HEK293 (cell line): Measurements from ENCODE around the gene FLACC1.

ENCODE experiments used
- AEBP2 ChIP-seq: fragments of 450-650 bp; formaldehyde crosslinking; IDR thresholded peaks from 2 replicates; pipeline ENCODE4 v1.5.1; 2016; ENCODE audit warnings: missing biosample characterization, missing genetic modification characterization, borderline replicate concordance
- BCL6B ChIP-seq: fragments of 450-650 bp; formaldehyde crosslinking; IDR thresholded peaks from 2 replicates; pipeline ENCODE4 v1.5.1; 2017; ENCODE audit warnings: missing biosample characterization, missing genetic modification characterization
- HOXD13 ChIP-seq: sonication (generic); formaldehyde crosslinking; IDR thresholded peaks from 2 replicates; pipeline ENCODE4 v1.8.0; 2022; ENCODE audit warnings: missing genetic modification reagents, borderline replicate concordance
- KLF16 ChIP-seq: fragments of 450-650 bp; formaldehyde crosslinking; IDR thresholded peaks from 2 replicates; pipeline ENCODE4 v1.5.1; 2017; ENCODE audit warnings: missing biosample characterization, missing genetic modification characterization
- MEIS1 ChIP-seq: sonication (generic); formaldehyde crosslinking; IDR thresholded peaks from 2 replicates; pipeline ENCODE4 v1.8.1; 2022; ENCODE audit warnings: missing genetic modification reagents, mild to moderate bottlenecking, borderline replicate concordance
- PRDM2 ChIP-seq: fragments of 450-650 bp; formaldehyde crosslinking; IDR thresholded peaks from 2 replicates; pipeline ENCODE4 v1.5.1; 2016; ENCODE audit warnings: missing biosample characterization, missing genetic modification characterization, borderline replicate concordance
- SCRT2 ChIP-seq: fragments of 450-650 bp; formaldehyde crosslinking; IDR thresholded peaks from 2 replicates; pipeline ENCODE4 v1.5.1; 2016; ENCODE audit warnings: missing biosample characterization, missing genetic modification characterization
- SP3 ChIP-seq: fragments of 450-650 bp; formaldehyde crosslinking; IDR thresholded peaks from 2 replicates; pipeline ENCODE4 v1.5.1; 2016; ENCODE audit warnings: missing biosample characterization, missing genetic modification characterization
- ZBTB11 ChIP-seq: fragments of 450-650 bp; formaldehyde crosslinking; conservative IDR thresholded peaks from 2 replicates; pipeline ENCODE4 v1.5.1; 2016; ENCODE audit warnings: low read depth, missing biosample characterization, missing genetic modification characterization
- ZBTB7A ChIP-seq: fragments of 450-650 bp; formaldehyde crosslinking; IDR thresholded peaks from 2 replicates; pipeline ENCODE4 v1.5.1; 2016; ENCODE audit warnings: low read depth, missing biosample characterization, missing genetic modification characterization
- ZBTB8A ChIP-seq: fragments of 450-650 bp; formaldehyde crosslinking; IDR thresholded peaks from 2 replicates; pipeline ENCODE4 v1.5.1; 2016; ENCODE audit warnings: missing biosample characterization, missing genetic modification characterization
- ZNF132 ChIP-seq: fragments of 450-650 bp; formaldehyde crosslinking; IDR thresholded peaks from 2 replicates; pipeline ENCODE4 v1.5.1; 2017; ENCODE audit warnings: missing biosample characterization, missing genetic modification characterization, borderline replicate concordance
- ZNF157 ChIP-seq: fragments of 450-650 bp; formaldehyde crosslinking; IDR thresholded peaks from 2 replicates; pipeline ENCODE4 v1.5.1; 2016; ENCODE audit warnings: missing biosample characterization, missing genetic modification characterization
- ZNF248 ChIP-seq: fragments of 450-650 bp; formaldehyde crosslinking; IDR thresholded peaks from 2 replicates; pipeline ENCODE4 v1.5.1; 2017; ENCODE audit warnings: missing biosample characterization, missing genetic modification characterization
- ZNF266 ChIP-seq: fragments of 450-650 bp; formaldehyde crosslinking; IDR thresholded peaks from 2 replicates; pipeline ENCODE4 v1.5.1; 2016; ENCODE audit warnings: missing biosample characterization, missing genetic modification characterization, low read depth
- ZNF362 ChIP-seq: fragments of 450-650 bp; formaldehyde crosslinking; IDR thresholded peaks from 2 replicates; pipeline ENCODE4 v1.5.1; 2016; ENCODE audit warnings: missing biosample characterization, missing genetic modification characterization
- ZNF37A ChIP-seq: fragments of 450-650 bp; IDR thresholded peaks from 2 replicates; pipeline ENCODE4 v1.5.1; 2018; ENCODE audit warnings: missing biosample characterization, missing genetic modification characterization
- ZNF404 ChIP-seq: fragments of 450-650 bp; formaldehyde crosslinking; IDR thresholded peaks from 2 replicates; pipeline ENCODE4 v1.5.1; 2017; ENCODE audit warnings: missing biosample characterization, missing genetic modification characterization
- ZNF423 ChIP-seq: fragments of 450-650 bp; formaldehyde crosslinking; IDR thresholded peaks from 2 replicates; pipeline ENCODE4 v1.5.1; 2016; ENCODE audit warnings: missing biosample characterization, missing genetic modification characterization
- ZNF521 ChIP-seq: fragments of 450-650 bp; formaldehyde crosslinking; IDR thresholded peaks from 2 replicates; pipeline ENCODE4 v1.5.1; 2017; ENCODE audit warnings: missing biosample characterization, mild to moderate bottlenecking, missing genetic modification characterization
- ZNF549 ChIP-seq: fragments of 450-650 bp; IDR thresholded peaks from 2 replicates; pipeline ENCODE4 v1.5.1; 2018; ENCODE audit warnings: missing biosample characterization, missing genetic modification characterization, mild to moderate bottlenecking, inconsistent platforms, moderate library complexity
- ZNF692 ChIP-seq: fragments of 450-650 bp; formaldehyde crosslinking; IDR thresholded peaks from 2 replicates; pipeline ENCODE4 v1.5.1; 2016; ENCODE audit warnings: missing biosample characterization, missing genetic modification characterization
- ZNF707 ChIP-seq: fragments of 450-650 bp; formaldehyde crosslinking; IDR thresholded peaks from 2 replicates; pipeline ENCODE4 v1.5.1; 2016; ENCODE audit warnings: missing biosample characterization, missing genetic modification characterization
- ZNF768 ChIP-seq: fragments of 450-650 bp; formaldehyde crosslinking; IDR thresholded peaks from 2 replicates; pipeline ENCODE4 v1.5.1; 2018; ENCODE audit warnings: missing biosample characterization, mild to moderate bottlenecking, missing genetic modification characterization
- ZNF785 ChIP-seq: fragments of 450-650 bp; formaldehyde crosslinking; IDR thresholded peaks from 2 replicates; pipeline ENCODE4 v1.5.1; 2016; ENCODE audit warnings: missing biosample characterization, missing genetic modification characterization

Gene FLACC1

GRCh38 chr2:201401815-201402214, 44.7 kb upstream of the FLACC1 start (continued):
- TF ChIP-seq MEIS1 (CRISPR knock-in tag) = no peak
- TF ChIP-seq KLF16 (tag by site-specific recombination) = no peak
- TF ChIP-seq ZBTB11 (tag by site-specific recombination) = no peak
- TF ChIP-seq ZNF266 (tag by site-specific recombination) = no peak
- no peak for TF ChIP-seq BCL6B (tag by site-specific recombination)
- no peak for TF ChIP-seq AEBP2 (tag by site-specific recombination)
- TF ChIP-seq HOXD13 = no peak
- TF ChIP-seq SCRT2 (tag by site-specific recombination) = no peak
- no peak for TF ChIP-seq ZNF132 (tag by site-specific recombination)
- no peak for TF ChIP-seq ZNF549 (tag by site-specific recombination)
- TF ChIP-seq ZNF785 (tag by site-specific recombination) = no peak
- no peak for TF ChIP-seq ZBTB8A (tag by site-specific recombination)
- TF ChIP-seq ZNF692 (tag by site-specific recombination) = no peak
- no peak for TF ChIP-seq PRDM2 (tag by site-specific recombination)
- TF ChIP-seq ZNF707 (tag by site-specific recombination) = no peak
- TF ChIP-seq ZNF37A (tag by site-specific recombination) = no peak
- no peak for TF ChIP-seq ZNF404 (tag by site-specific recombination)
- no peak for TF ChIP-seq ZNF521
- no peak for TF ChIP-seq ZNF423
- TF ChIP-seq ZNF248 (tag by site-specific recombination) = no peak
- TF ChIP-seq ZNF768 (tag by site-specific recombination) = no peak
- no peak for TF ChIP-seq ZNF362 (tag by site-specific recombination)
- no peak for TF ChIP-seq SP3
- no peak for TF ChIP-seq ZNF157 (tag by site-specific recombination)
- no peak for TF ChIP-seq ZBTB7A
